Transverse colon (tissue), 4 donors: ENCODE data around the gene SLC1A1. TPM values are rescaled to one million over a fixed set of nuclear protein-coding genes. Genes with fewer than 3 reads are reported as not detected.

Experiments
- DNase-seq: peaks from one replicate; pipeline ENCODE4 v3.0.0-alpha.2; 2019
- H3K27ac ChIP-seq, 4 donors: fragments of 200-600 bp; sonication (generic); 2 replicates each; pipeline ENCODE4 v1.5.1; 2016 to 2018; ENCODE audit warnings: inconsistent platforms in 4 of 4
- H3K27me3 ChIP-seq: fragments of 200-600 bp; sonication (generic); 2 replicates; pipeline ENCODE4 v1.5.1; 2017; ENCODE audit warnings: inconsistent platforms
- H3K36me3 ChIP-seq, 4 donors: fragments of 200-600 bp; sonication (generic); 2 replicates each; pipeline ENCODE4 v1.5.1; 2017 to 2019; ENCODE audit warnings: inconsistent platforms in 4 of 4
- H3K4me1 ChIP-seq, 4 donors: fragments of 200-600 bp; sonication (generic); 2 replicates each; pipeline ENCODE4 v1.5.1; 2017 to 2020; ENCODE audit warnings: inconsistent platforms in 4 of 4
- H3K4me3 ChIP-seq, 4 donors: fragments of 200-600 bp; sonication (generic); 1 replicate in 1 of 4; 2 replicates in 3 of 4; pipeline versions ENCODE4 v1.5.1 to v1.6.1; 2017 to 2019; ENCODE audit warnings: inconsistent platforms in 4 of 4
- H3K9me3 ChIP-seq, 2 donors: fragments of 200-600 bp; sonication (generic); 2 replicates each; pipeline ENCODE4 v1.5.1; 2017 to 2019; ENCODE audit warnings: inconsistent platforms in 2 of 2
- EP300 ChIP-seq: sonication (generic); formaldehyde crosslinking; IDR thresholded peaks from one replicate; pipeline ENCODE4 v1.6.1; 2017; ENCODE audit warnings: antibody characterized with exemption, low read depth
- POLR2A ChIP-seq: fragments of 450-650 bp; IDR thresholded peaks from one replicate; pipeline ENCODE4 v1.6.1; 2016; ENCODE audit warnings: antibody characterized with exemption, mild to moderate bottlenecking, moderate library complexity
- POLR2AphosphoS5 ChIP-seq, 3 donors: sonication (generic); formaldehyde crosslinking; IDR thresholded peaks; one replicate each; pipeline ENCODE4 v1.6.1; 2016; ENCODE audit warnings: antibody characterized with exemption in 3 of 3
- WGBS, 2 donors: methylation state at CpG; one replicate each; pipeline ENCODE4 v1.1.5; 2018; ENCODE audit warnings: low coverage in 1 of 2; 5-methylcytosine and 5-hydroxymethylcytosine counted together
- in situ Hi-C, 4 donors: fragments of 200-750 bp; cut with MboI; loops; one replicate each; pipeline versions ENCODE4 v1.15.0 to v1.15.1; 2017; ENCODE audit warnings: low sequenced_read_pairs in 3 of 4, low pct_ligation_motif_present in 1 of 4, low pct_unique_long_range_greater_than_20kb in 1 of 4
- intact Hi-C: fragments of 100-400 bp; cut with DNase I; formaldehyde crosslinking; loops from one replicate; pipeline ENCODE4 v1.15.1; 2023; ENCODE audit warnings: low total_unique reads
- total RNA-seq, 4 donors: library from RNA; depleted of rRNA; stranded (reverse); fragments of >200 nt; gene quantifications; one replicate each; pipeline ENCODE4 v1.1.0, GENCODE V29; 2016
- TF ChIP-seq, protein P1 (sequence below), 5 experiments: fragments of 200-600 bp in 3 of 5; fragments of 450-650 bp in 2 of 5; sonication (generic) in 3 of 5; IDR thresholded peaks; 1 replicate in 2 of 5; 2 replicates in 3 of 5; pipeline ENCODE4 v1.5.1; 2016 to 2017; ENCODE audit warnings: antibody characterized with exemption in 5 of 5, inconsistent platforms in 3 of 5, mild to moderate bottlenecking in 2 of 5, moderate library complexity in 1 of 5

Gene SLC1A1
- total RNA-seq, 4 donors from 2014 or later: 0.80 to 63.2 (median 28.7) TPM

DNA sequence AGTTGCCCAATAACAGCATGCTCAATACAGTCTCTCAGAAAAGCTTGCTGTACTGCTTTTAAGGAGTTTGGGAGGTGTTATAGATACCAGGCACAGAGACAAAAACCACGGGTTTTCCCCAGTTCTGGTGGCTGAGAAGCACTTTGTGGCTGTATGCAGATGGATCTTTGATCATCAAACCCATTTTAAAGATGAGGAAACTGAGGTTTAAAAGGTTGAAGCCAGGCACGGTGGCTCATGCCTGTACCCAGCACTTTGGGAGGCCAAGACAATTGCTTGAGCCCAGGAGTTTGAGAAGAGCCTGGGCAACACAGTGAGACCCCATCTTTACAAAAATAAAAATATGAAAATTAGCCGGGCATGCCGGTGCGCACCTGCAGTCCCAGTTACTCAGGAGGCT, 125.5 kb downstream of the SLC1A1 start:
- H3K4me3 ChIP-seq: no peak overlapping the region
- no peaks in the 10 kb centered on the region for H3K9me3 ChIP-seq
- no peaks in the 10 kb centered on the region for H3K27me3 ChIP-seq
- TF ChIP-seq EP300 (no peak), POLR2AphosphoS5 (IDR thresholded peaks at IDR 0.05) (no peak)
- intact Hi-C loops (no loop called here), in situ Hi-C loops (no loop called here)
- H3K27ac ChIP-seq: no peak overlapping the region
- no peak for DNase-seq
- H3K4me1 ChIP-seq: no peaks in the 10 kb centered on the region
- H3K36me3 ChIP-seq: no peaks in the 10 kb centered on the region
- WGBS, 2 donors: 88 to 91% methylated on average over 3 to 5 of the region's 5 CpGs

DNA sequence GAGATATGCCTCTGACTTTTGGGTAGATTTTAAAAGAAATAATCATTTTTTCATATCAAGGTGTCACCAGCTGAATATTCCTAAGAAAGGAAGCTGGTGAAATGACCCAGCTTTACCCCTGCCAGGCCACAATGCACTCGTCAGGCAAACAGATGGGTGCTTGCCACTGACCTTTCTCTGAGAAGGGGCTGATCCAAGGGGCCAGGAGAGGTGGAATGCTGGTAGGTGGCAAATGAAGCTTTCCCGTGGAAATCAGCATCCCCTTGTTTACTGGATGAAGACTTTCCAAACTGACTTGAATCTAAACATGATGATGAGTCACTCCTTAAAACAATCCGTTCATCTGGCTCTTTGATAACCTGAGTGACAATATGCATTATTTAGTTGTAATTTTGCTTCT, 127.5 kb downstream of the SLC1A1 start:
- no peaks in the 10 kb centered on the region for H3K4me1 ChIP-seq

DNA sequence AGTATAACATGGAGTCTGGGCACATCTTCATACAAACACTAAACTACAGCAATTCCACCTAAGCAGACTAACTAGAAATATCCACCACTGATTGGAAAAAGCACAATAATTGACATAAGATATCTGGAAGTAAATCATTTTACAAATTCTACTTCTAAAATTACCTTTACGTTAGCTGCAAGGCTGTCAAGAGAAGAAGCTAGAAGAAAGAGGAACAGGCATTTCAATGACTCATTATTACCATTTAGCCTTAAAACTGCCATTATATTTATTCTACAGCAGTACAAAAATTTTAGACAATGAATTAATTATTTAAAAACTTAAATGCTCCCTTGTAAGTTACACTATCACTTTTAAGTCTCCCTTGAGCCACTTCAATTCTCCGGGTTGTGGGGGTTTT, 128.4 kb downstream of the SLC1A1 start:
- intact Hi-C loops: no loop called here
- no peaks in the 10 kb centered on the region for H3K9me3 ChIP-seq
- no peaks in the 10 kb centered on the region for H3K4me1 ChIP-seq
- DNase-seq: no peak
- in situ Hi-C loops: no loop called here
- 83 to 88% methylated on average over 2 of the region's 2 CpGs for WGBS, 2 donors
- no peak overlapping the region for H3K4me3 ChIP-seq
- no peaks in the 10 kb centered on the region for H3K27me3 ChIP-seq
- H3K36me3 ChIP-seq: no peaks in the 10 kb centered on the region
- H3K27ac ChIP-seq: no peak overlapping the region
- TF ChIP-seq EP300 (no peak), POLR2AphosphoS5 (IDR thresholded peaks at IDR 0.05) (no peak), POLR2A (no peak)
- TF ChIP-seq, protein P1, sequence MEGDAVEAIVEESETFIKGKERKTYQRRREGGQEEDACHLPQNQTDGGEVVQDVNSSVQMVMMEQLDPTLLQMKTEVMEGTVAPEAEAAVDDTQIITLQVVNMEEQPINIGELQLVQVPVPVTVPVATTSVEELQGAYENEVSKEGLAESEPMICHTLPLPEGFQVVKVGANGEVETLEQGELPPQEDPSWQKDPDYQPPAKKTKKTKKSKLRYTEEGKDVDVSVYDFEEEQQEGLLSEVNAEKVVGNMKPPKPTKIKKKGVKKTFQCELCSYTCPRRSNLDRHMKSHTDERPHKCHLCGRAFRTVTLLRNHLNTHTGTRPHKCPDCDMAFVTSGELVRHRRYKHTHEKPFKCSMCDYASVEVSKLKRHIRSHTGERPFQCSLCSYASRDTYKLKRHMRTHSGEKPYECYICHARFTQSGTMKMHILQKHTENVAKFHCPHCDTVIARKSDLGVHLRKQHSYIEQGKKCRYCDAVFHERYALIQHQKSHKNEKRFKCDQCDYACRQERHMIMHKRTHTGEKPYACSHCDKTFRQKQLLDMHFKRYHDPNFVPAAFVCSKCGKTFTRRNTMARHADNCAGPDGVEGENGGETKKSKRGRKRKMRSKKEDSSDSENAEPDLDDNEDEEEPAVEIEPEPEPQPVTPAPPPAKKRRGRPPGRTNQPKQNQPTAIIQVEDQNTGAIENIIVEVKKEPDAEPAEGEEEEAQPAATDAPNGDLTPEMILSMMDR (IDR thresholded peaks at IDR 0.05): no peak

More for the DNA sequence above, 127.5 kb downstream of the SLC1A1 start:
- DNase-seq: no peak
- Histone ChIP-seq H3K4me3 (no peak overlapping the region), H3K27me3 (no peaks in the 10 kb centered on the region), H3K27ac (no peak overlapping the region), H3K36me3 (no peaks in the 10 kb centered on the region), H3K9me3 (no peaks in the 10 kb centered on the region)
- TF ChIP-seq, protein P1 (IDR thresholded peaks at IDR 0.05): no peak
- TF ChIP-seq EP300 (no peak), POLR2AphosphoS5 (IDR thresholded peaks at IDR 0.05) (no peak), POLR2A (no peak)
- intact Hi-C loops: no loop called here
- in situ Hi-C loops: no loop called here
- WGBS, 2 donors: 74 to 85% methylated on average over 2 to 3 of the region's 3 CpGs

DNA sequence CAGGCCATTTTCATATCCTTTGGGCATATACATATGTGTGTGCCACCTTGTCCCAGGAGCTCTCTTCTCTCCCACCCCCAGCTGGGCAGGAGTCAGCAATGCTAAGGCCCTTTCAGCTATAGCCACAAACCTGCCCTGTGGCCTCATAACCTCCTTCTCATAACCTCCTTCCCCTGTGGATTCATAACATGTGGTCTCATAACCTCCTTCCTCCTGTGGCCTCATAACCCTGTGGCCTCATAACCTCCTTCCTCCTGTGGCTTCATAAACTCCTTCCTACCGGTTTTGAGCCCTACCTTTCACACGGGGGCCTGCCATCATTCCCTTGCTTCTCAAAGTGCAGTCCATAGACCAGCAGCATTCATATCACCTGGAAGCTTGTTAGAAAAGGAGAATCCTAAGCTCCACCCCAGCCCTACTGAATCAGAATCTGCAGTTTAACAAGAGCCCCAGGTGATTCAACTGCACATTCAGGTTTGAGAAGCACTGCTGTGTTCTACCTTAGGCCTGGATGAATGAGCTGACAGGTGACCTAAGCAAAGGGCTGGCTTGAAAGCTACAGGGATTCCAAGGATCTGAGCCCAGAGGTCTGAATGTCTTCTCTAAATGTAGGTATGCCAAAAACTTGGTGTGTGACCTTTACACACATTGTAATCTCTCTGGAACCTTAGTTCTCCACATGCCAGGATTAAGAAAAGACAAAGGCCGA, 129.9 kb downstream of the SLC1A1 start:
- TF ChIP-seq, protein P1 (IDR thresholded peaks at IDR 0.05): no peak
- TF ChIP-seq EP300: no peak
- TF ChIP-seq POLR2A: no peak
- no peak for TF ChIP-seq POLR2AphosphoS5 (IDR thresholded peaks at IDR 0.05)
- Histone ChIP-seq H3K4me3 (no peak overlapping the region), H3K27me3 (no peaks in the 10 kb centered on the region), H3K27ac (no peak overlapping the region), H3K4me1 (no peaks in the 10 kb centered on the region), H3K9me3 (no peaks in the 10 kb centered on the region), H3K36me3 (no peaks in the 10 kb centered on the region)
- WGBS, 2 donors: 40 to 59% methylated on average over 1 to 3 of the region's 3 CpGs
- intact Hi-C loops: no loop called here
- no peak for DNase-seq
- in situ Hi-C loops: no loop called here
